IMR-90 (cell line): Measurements from ENCODE around the gene DUXB. TPM values are rescaled to one million over a fixed set of nuclear protein-coding genes. Genes with fewer than 3 reads are reported as not detected.

ENCODE experiments used
- ATAC-seq: fragments of 200-7000 bp; cut with Tn5 transposase; 2 replicates; pipeline ENCODE4 v1.9.1; 2020; ENCODE audit warnings: low read depth, mild to moderate bottlenecking, moderate library complexity
- BruUV-seq: library from RNA; stranded (reverse); fragments of 400-500 nt; replicated peaks from 2 replicates; lab custom pipeline; 2021; lab: Mats Ljungman, UMichigan
- CTCF ChIA-PET: fragments of 300-600 bp; formaldehyde crosslinking; extraction: SDS; loops from one replicate; lab custom pipeline; 2021; ENCODE audit warnings: antibody characterized with exemption; lab: Yijun Ruan, JAX
- POLR2A ChIA-PET: fragments of 300-600 bp; sonication (Branson Sonifier 250); formaldehyde crosslinking; loops from one replicate; lab custom pipeline; 2022; ENCODE audit warnings: antibody characterized with exemption; ENCODE audit not compliant: unreplicated experiment; lab: Charles Lee
- DNase-seq: peaks from one replicate; pipeline ENCODE4 v3.0.0; 2013
- H2AFZ ChIP-seq: replicated peaks from 2 replicates; pipeline ENCODE3; 2013; ENCODE audit warnings: low read length, mild to moderate bottlenecking; ENCODE audit not compliant: poor library complexity
- H2AK5ac ChIP-seq: 2 replicates; pipeline ENCODE4 v1.6.1; 2013; ENCODE audit warnings: low read depth, low read length, inconsistent platforms
- H2AK9ac ChIP-seq: replicated peaks from 2 replicates; pipeline ENCODE3; 2013; ENCODE audit warnings: mild to moderate bottlenecking, low read depth, low read length, moderate library complexity; ENCODE audit not compliant: poor library complexity
- H2BK120ac ChIP-seq: 2 replicates; pipeline ENCODE4 v1.6.1; 2013; ENCODE audit warnings: low read depth, low read length, inconsistent platforms
- H2BK15ac ChIP-seq: 3 replicates; pipeline ENCODE4 v1.6.1; 2013; ENCODE audit warnings: low read depth, low read length, inconsistent platforms
- H2BK20ac ChIP-seq: 2 replicates; pipeline ENCODE4 v1.6.1; 2013; ENCODE audit warnings: low read depth, mild to moderate bottlenecking, inconsistent platforms, low read length, moderate library complexity
- H2BK5ac ChIP-seq: 2 replicates; pipeline ENCODE4 v1.6.1; 2013; ENCODE audit warnings: mild to moderate bottlenecking, low read depth, low read length, inconsistent platforms; ENCODE audit not compliant: poor library complexity, severe bottlenecking
- H3K14ac ChIP-seq: replicated peaks from 2 replicates; pipeline ENCODE4 v1.6.1; 2013; ENCODE audit warnings: low read depth, low read length, inconsistent platforms
- H3K18ac ChIP-seq: 2 replicates; pipeline ENCODE4 v1.6.1; 2013; ENCODE audit warnings: low read depth, low read length, control low read depth
- H3K23ac ChIP-seq: 2 replicates; pipeline ENCODE4 v1.6.1; 2013; ENCODE audit warnings: low read depth, low read length, inconsistent platforms
- H3K27ac ChIP-seq: 2 replicates; pipeline ENCODE4 v1.5.1; 2013; ENCODE audit warnings: mild to moderate bottlenecking, control low read depth, low read length; ENCODE audit not compliant: insufficient read depth
- H3K27me3 ChIP-seq: 2 replicates; pipeline ENCODE4 v1.6.1; 2013; ENCODE audit warnings: low read length; ENCODE audit not compliant: control insufficient read depth, insufficient read depth
- H3K36me3 ChIP-seq: 2 replicates; pipeline ENCODE4 v1.6.1; 2013; ENCODE audit warnings: low read length, mixed read lengths; ENCODE audit not compliant: control insufficient read depth, insufficient read depth
- H3K4ac ChIP-seq: 2 replicates; pipeline ENCODE4 v1.6.1; 2013; ENCODE audit warnings: low read depth, low read length, inconsistent platforms
- H3K4me1 ChIP-seq: 2 replicates; pipeline ENCODE4 v1.6.1; 2013; ENCODE audit warnings: low read length, mixed read lengths; ENCODE audit not compliant: control insufficient read depth, insufficient read depth
- H3K4me2 ChIP-seq: 2 replicates; pipeline ENCODE4 v1.6.1; 2013; ENCODE audit warnings: low read depth, mild to moderate bottlenecking, control low read depth, low read length, moderate library complexity
- H3K4me3 ChIP-seq: 2 replicates; pipeline ENCODE4 v1.5.1; 2013; ENCODE audit warnings: low read depth, mild to moderate bottlenecking, control low read depth, low read length, moderate library complexity; ENCODE audit not compliant: insufficient read depth
- H3K56ac ChIP-seq: 2 replicates; pipeline ENCODE4 v1.6.1; 2013; ENCODE audit warnings: low read length, inconsistent platforms; ENCODE audit not compliant: insufficient read depth; ENCODE audit errors: extremely low read depth
- H3K79me1 ChIP-seq, 2 experiments: 2 replicates each; pipeline ENCODE4 v1.6.1; 2013; ENCODE audit warnings: low read length in 2 of 2, inconsistent platforms in 1 of 2, low read depth in 1 of 2
- H3K9ac ChIP-seq: 2 replicates; pipeline ENCODE4 v1.6.1; 2013; ENCODE audit warnings: low read depth, low read length, control low read depth
- H3K9me1 ChIP-seq: 2 replicates; pipeline ENCODE4 v1.6.1; 2013; ENCODE audit warnings: low read length, inconsistent platforms; ENCODE audit not compliant: insufficient read depth
- H3K9me3 ChIP-seq: 2 replicates; pipeline ENCODE4 v1.6.1; 2013; ENCODE audit warnings: low read length; ENCODE audit not compliant: control insufficient read depth, insufficient read depth
- H4K20me1 ChIP-seq: 2 replicates; pipeline ENCODE4 v1.6.1; 2013; ENCODE audit warnings: low read length, inconsistent platforms; ENCODE audit not compliant: insufficient read depth
- H4K5ac ChIP-seq: 2 replicates; pipeline ENCODE4 v1.6.1; 2013; ENCODE audit warnings: mild to moderate bottlenecking, low read depth, low read length, control low read depth
- H4K8ac ChIP-seq, 2 experiments: 2 replicates each; pipeline ENCODE4 v1.6.1; 2013; ENCODE audit warnings: low read depth in 2 of 2, low read length in 2 of 2, control low read depth in 1 of 2, inconsistent platforms in 1 of 2
- H4K91ac ChIP-seq: 2 replicates; pipeline ENCODE4 v1.6.1; 2013; ENCODE audit warnings: low read depth, low read length, inconsistent platforms; ENCODE audit not compliant: insufficient read depth
- BHLHE40 ChIP-seq: fragments of 150-350 bp; IDR thresholded peaks from 2 replicates; pipeline ENCODE4 v1.6.1; 2016; ENCODE audit warnings: mild to moderate bottlenecking, low read depth, low read length
- CEBPB ChIP-seq: IDR thresholded peaks from 2 replicates; pipeline ENCODE4 v1.6.1; 2012; ENCODE audit warnings: low read depth, low read length, improper control_type of control experiment
- CHD1 ChIP-seq: IDR thresholded peaks from 2 replicates; pipeline ENCODE4 v1.6.1; 2012; ENCODE audit warnings: low read depth, low read length, improper control_type of control experiment
- FOS ChIP-seq: fragments of 150-350 bp; IDR thresholded peaks from 2 replicates; pipeline ENCODE4 v1.6.1; 2016; ENCODE audit warnings: low read depth, low read length
- MAFK ChIP-seq: IDR thresholded peaks from 2 replicates; pipeline ENCODE4 v1.6.1; 2012; ENCODE audit warnings: low read depth, low read length, improper control_type of control experiment
- MAZ ChIP-seq: IDR thresholded peaks from 2 replicates; pipeline ENCODE4 v1.6.1; 2012; ENCODE audit warnings: low read depth, mild to moderate bottlenecking, low read length, improper control_type of control experiment, moderate library complexity, borderline replicate concordance
- MXI1 ChIP-seq: IDR thresholded peaks from 2 replicates; pipeline ENCODE4 v1.6.1; 2012; ENCODE audit warnings: low read depth, mild to moderate bottlenecking, low read length, moderate library complexity, borderline replicate concordance
- NFE2L2 ChIP-seq: fragments of 150-350 bp; IDR thresholded peaks from 2 replicates; pipeline ENCODE4 v1.6.1; 2016; ENCODE audit warnings: low read depth, mild to moderate bottlenecking, low read length
- POLR2A ChIP-seq: IDR thresholded peaks from 2 replicates; pipeline ENCODE4 v1.6.1; 2012; ENCODE audit warnings: mild to moderate bottlenecking, low read depth, low read length
- RAD21 ChIP-seq: IDR thresholded peaks from 2 replicates; pipeline ENCODE4 v1.6.1; 2012; ENCODE audit warnings: low read length, improper control_type of control experiment
- RCOR1 ChIP-seq: IDR thresholded peaks from 2 replicates; pipeline ENCODE4 v1.6.1; 2012; ENCODE audit warnings: mild to moderate bottlenecking, low read length, improper control_type of control experiment; ENCODE audit not compliant: insufficient replicate concordance
- RFX5 ChIP-seq: IDR thresholded peaks from 2 replicates; pipeline ENCODE4 v1.8.0; 2012; ENCODE audit warnings: low read depth, mild to moderate bottlenecking, low read length, moderate library complexity
- SMC3 ChIP-seq: fragments of 150-350 bp; IDR thresholded peaks from 2 replicates; pipeline ENCODE4 v1.6.1; 2016; ENCODE audit warnings: low read depth, mild to moderate bottlenecking, antibody characterized with exemption, low read length, moderate library complexity
- WGBS, 2 experiments: methylation state at CpG; one replicate each; pipeline versions ENCODE4 v1.1.5 to v1.1.7; 2013; ENCODE audit warnings: missing lambda C conversion rate in 2 of 2; ENCODE audit not compliant: insufficient read length in 1 of 2; ENCODE audit errors: extremely low coverage in 2 of 2; 5-methylcytosine and 5-hydroxymethylcytosine counted together
- dilution Hi-C: fragments of 300-500 bp; cut with HindIII; formaldehyde crosslinking; loops from one replicate; pipeline ENCODE4 v1.14.3; 2018; ENCODE audit warnings: low sequenced_read_pairs; ENCODE audit not compliant: unreplicated experiment
- in situ Hi-C: fragments of 300-500 bp; cut with MboI; formaldehyde crosslinking; loops from 3 replicates; pipeline ENCODE4 v1.14.3; 2019; ENCODE audit warnings: low sequenced_read_pairs, inconsistent platforms, mixed read lengths
- intact Hi-C: fragments of 100-400 bp; cut with micrococcal nuclease; formaldehyde crosslinking; loops from 2 replicates; pipeline ENCODE4 v1.10.0; 2022
- polyA plus RNA-seq, 3 experiments: library from polyadenylated mRNA; depleted of rRNA; stranded (reverse); fragments of >200 nt; gene quantifications; 2 replicates each; pipeline ENCODE4 v1.2.3, GENCODE V29; 2012; ENCODE audit warnings: low replicate concordance in 1 of 3
- total RNA-seq: library from RNA; depleted of rRNA; stranded (reverse); fragments of >200 nt; gene quantifications from 2 replicates; pipeline ENCODE4 v1.2.3, GENCODE V29; 2012
- TF ChIP-seq, protein P1 (sequence below): fragments of 150-350 bp; IDR thresholded peaks from 2 replicates; pipeline ENCODE4 v1.6.1; 2016; ENCODE audit warnings: low read depth, mild to moderate bottlenecking, low read length, moderate library complexity, borderline replicate concordance
- TF ChIP-seq, protein P2 (sequence below): conservative IDR thresholded peaks from 2 replicates; pipeline ENCODE4 v1.5.1; 2012; ENCODE audit warnings: mild to moderate bottlenecking, low read depth, low read length, improper control_type of control experiment
- TF ChIP-seq, protein P3 (sequence below): fragments of 150-350 bp; IDR thresholded peaks from 2 replicates; pipeline ENCODE4 v1.6.1; 2017; ENCODE audit warnings: mild to moderate bottlenecking, antibody characterized with exemption, low read length, low read depth

The DUXB gene
- total and polyA plus RNA-seq, 2 of the 4 experiments (the other 2 are of a cell fraction): not detected

DNA sequence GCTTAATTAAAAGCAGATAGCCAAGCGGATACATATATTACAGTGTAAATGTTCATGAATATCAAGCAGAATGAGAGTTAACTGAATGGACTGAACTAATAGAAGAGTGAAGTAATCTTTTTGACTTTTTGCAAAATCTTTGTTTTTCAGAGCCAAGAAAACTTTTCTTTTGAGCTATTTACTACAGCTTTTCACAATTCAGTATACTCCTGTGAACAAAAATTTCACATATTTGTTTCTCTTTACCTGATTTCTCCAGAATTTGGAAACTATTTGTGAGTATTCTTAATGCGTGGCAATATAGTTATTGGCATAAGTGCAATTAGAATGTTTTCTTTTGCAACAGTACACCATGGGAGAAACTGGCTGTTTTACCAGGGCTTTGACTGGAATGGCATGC lies 9.1 kb upstream of the DUXB start:
- in situ Hi-C loops: no loop called here

More for the DNA sequence above, 9.1 kb upstream of the DUXB start:
- no peak overlapping the region for H2BK20ac ChIP-seq
- dilution Hi-C loops: no loop called here
- H3K23ac ChIP-seq: no peak overlapping the region
- ChIA-PET CTCF (no interaction called here), POLR2A (no interaction called here)
- no peak overlapping the region for H2BK120ac ChIP-seq
- no peak overlapping the region for H2AK5ac ChIP-seq
- peaks cover 7% of the 10 kb centered on the region for H3K9me3 ChIP-seq
- no peak overlapping the region for H3K9ac ChIP-seq
- no peak overlapping the region for H2AK9ac ChIP-seq
- intact Hi-C loops: no loop called here
- no peak overlapping the region for H2BK5ac ChIP-seq
- H2AFZ ChIP-seq: no peak overlapping the region
- no peak for ATAC-seq
- no peaks in the 10 kb centered on the region for H3K9me1 ChIP-seq
- no peak overlapping the region for H3K27ac ChIP-seq
- H4K8ac ChIP-seq: no peak overlapping the region
- TF ChIP-seq, protein P1, sequence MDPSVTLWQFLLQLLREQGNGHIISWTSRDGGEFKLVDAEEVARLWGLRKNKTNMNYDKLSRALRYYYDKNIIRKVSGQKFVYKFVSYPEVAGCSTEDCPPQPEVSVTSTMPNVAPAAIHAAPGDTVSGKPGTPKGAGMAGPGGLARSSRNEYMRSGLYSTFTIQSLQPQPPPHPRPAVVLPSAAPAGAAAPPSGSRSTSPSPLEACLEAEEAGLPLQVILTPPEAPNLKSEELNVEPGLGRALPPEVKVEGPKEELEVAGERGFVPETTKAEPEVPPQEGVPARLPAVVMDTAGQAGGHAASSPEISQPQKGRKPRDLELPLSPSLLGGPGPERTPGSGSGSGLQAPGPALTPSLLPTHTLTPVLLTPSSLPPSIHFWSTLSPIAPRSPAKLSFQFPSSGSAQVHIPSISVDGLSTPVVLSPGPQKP: no peak
- TF ChIP-seq MXI1 (no peak), BHLHE40 (no peak), CEBPB (no peak), RFX5 (no peak), MAZ (no peak), MAFK (no peak), RAD21 (no peak), CHD1 (no peak), FOS (no peak), SMC3 (no peak), POLR2A (no peak), NFE2L2 (no peak), RCOR1 (no peak)
- TF ChIP-seq, protein P2, sequence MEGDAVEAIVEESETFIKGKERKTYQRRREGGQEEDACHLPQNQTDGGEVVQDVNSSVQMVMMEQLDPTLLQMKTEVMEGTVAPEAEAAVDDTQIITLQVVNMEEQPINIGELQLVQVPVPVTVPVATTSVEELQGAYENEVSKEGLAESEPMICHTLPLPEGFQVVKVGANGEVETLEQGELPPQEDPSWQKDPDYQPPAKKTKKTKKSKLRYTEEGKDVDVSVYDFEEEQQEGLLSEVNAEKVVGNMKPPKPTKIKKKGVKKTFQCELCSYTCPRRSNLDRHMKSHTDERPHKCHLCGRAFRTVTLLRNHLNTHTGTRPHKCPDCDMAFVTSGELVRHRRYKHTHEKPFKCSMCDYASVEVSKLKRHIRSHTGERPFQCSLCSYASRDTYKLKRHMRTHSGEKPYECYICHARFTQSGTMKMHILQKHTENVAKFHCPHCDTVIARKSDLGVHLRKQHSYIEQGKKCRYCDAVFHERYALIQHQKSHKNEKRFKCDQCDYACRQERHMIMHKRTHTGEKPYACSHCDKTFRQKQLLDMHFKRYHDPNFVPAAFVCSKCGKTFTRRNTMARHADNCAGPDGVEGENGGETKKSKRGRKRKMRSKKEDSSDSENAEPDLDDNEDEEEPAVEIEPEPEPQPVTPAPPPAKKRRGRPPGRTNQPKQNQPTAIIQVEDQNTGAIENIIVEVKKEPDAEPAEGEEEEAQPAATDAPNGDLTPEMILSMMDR: no peak
- TF ChIP-seq, protein P3, sequence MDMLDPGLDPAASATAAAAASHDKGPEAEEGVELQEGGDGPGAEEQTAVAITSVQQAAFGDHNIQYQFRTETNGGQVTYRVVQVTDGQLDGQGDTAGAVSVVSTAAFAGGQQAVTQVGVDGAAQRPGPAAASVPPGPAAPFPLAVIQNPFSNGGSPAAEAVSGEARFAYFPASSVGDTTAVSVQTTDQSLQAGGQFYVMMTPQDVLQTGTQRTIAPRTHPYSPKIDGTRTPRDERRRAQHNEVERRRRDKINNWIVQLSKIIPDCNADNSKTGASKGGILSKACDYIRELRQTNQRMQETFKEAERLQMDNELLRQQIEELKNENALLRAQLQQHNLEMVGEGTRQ: no peak
- H3K56ac ChIP-seq: no peak overlapping the region
- H3K4me2 ChIP-seq: no peak overlapping the region
- no peak overlapping the region for H3K4me3 ChIP-seq
- no peaks in the 10 kb centered on the region for H3K36me3 ChIP-seq
- H3K18ac ChIP-seq: no peak overlapping the region
- 100% methylated on average over 1 of the region's 2 CpGs; no CpG with 5 or more reads in 1 of the 2 experiments for WGBS, 2 experiments
- H3K14ac ChIP-seq: no peak overlapping the region
- H4K20me1 ChIP-seq: no peaks in the 10 kb centered on the region
- peaks cover 3% of the 10 kb centered on the region; the same call in 1 of the 2 replicates for H3K27me3 ChIP-seq
- H2BK15ac ChIP-seq: no peak overlapping the region
- no peak overlapping the region for H4K91ac ChIP-seq
- H4K5ac ChIP-seq: no peak overlapping the region
- no peaks in the 10 kb centered on the region for H3K4me1 ChIP-seq
- no peak for DNase-seq
- no peaks in the 10 kb centered on the region for H3K79me1 ChIP-seq
- BruUV-seq: no TSS peak
- H3K4ac ChIP-seq: no peak overlapping the region
